Measurements from ENCODE around the gene EPAS1.

EPAS1 gene

GRCh38 chr2:46336283-46336959 is 39.2 kb downstream of the EPAS1 start:
- DNase-seq (ENCODE audit: extremely low read depth, low read depth) = no peak
- TF ChIP-seq, protein P1, sequence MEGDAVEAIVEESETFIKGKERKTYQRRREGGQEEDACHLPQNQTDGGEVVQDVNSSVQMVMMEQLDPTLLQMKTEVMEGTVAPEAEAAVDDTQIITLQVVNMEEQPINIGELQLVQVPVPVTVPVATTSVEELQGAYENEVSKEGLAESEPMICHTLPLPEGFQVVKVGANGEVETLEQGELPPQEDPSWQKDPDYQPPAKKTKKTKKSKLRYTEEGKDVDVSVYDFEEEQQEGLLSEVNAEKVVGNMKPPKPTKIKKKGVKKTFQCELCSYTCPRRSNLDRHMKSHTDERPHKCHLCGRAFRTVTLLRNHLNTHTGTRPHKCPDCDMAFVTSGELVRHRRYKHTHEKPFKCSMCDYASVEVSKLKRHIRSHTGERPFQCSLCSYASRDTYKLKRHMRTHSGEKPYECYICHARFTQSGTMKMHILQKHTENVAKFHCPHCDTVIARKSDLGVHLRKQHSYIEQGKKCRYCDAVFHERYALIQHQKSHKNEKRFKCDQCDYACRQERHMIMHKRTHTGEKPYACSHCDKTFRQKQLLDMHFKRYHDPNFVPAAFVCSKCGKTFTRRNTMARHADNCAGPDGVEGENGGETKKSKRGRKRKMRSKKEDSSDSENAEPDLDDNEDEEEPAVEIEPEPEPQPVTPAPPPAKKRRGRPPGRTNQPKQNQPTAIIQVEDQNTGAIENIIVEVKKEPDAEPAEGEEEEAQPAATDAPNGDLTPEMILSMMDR (IDR thresholded peaks at IDR 0.05; ENCODE audit: low read depth, low read length) = no peak

- TF ChIP-seq, protein P1 (IDR thresholded peaks at IDR 0.05; ENCODE audit: low read depth, low read length) = no peak
- DNase-seq (ENCODE audit: extremely low read depth, low read depth) = no peak
Observed at GRCh38 chr2:46337208-46337994, 40.2 kb downstream of the EPAS1 start.

- no peak for DNase-seq (ENCODE audit: extremely low read depth, low read depth)
- TF ChIP-seq, protein P1 (IDR thresholded peaks at IDR 0.05; ENCODE audit: low read depth, low read length) = no peak
Observed at GRCh38 chr2:46338674-46339073, 41.5 kb downstream of the EPAS1 start.

DNA sequence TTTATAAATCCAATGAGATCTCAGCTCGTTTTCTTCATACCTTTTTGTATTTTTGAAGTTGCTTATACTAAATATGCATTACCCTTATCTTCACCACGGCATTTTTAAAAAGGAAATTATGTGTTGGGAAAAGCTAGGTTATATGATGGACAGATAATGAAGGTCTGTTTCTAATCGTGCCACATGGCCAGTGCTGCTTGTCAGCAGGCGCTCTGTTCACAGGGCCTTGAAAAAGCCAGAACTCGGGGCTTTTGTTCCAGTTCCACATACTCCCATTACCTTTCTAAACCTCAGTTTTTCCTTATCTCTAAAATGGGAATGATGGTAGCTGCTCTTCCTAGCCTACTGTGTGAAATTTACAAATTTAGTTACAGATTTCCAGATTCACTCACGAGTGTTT is 42.0 kb downstream of the EPAS1 start:
- DNase-seq (ENCODE audit: extremely low read depth, low read depth) = no peak
- TF ChIP-seq, protein P1 (IDR thresholded peaks at IDR 0.05; ENCODE audit: low read depth, low read length) = no peak

DNA sequence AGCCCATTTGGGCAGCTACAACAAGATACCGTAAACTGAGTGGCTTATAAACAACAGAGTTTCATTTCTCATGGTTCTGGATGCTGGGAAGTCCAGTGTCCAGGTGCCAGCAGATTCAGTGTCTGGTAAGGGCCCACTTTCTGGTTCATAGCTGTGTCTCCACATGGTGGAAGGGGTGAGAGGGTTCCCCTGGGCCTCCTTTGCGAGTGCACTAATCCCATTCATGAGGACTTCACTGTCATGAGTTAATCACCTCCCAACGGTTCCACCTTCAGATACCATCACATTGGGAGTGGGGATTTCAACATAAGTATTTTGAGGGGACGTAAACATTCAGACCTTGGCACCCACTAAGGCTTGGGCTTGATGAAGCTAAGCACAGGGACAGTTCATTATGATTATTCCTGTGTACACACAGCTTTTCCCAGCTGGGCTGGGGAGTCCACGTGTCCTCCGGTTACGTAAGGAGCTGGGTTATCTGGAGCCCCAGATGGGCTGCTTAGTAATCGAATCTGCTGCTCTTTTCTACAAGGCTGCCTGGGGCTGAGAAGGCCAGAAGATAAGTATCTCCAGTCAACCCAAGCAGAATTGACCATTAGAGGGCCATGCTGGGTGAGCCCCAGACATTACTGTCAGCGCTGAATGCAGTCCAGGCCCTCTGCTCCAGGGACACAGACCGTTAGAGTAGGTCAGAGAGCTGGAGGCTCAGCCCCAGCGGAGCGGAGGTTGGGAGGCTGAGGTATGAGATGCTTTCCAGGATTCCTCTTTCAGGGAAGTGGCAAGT is 42.7 kb downstream of the EPAS1 start:
- no peak for DNase-seq (ENCODE audit: extremely low read depth, low read depth)
- TF ChIP-seq, protein P1 (IDR thresholded peaks at IDR 0.05; ENCODE audit: low read depth, low read length) = no peak

DNA sequence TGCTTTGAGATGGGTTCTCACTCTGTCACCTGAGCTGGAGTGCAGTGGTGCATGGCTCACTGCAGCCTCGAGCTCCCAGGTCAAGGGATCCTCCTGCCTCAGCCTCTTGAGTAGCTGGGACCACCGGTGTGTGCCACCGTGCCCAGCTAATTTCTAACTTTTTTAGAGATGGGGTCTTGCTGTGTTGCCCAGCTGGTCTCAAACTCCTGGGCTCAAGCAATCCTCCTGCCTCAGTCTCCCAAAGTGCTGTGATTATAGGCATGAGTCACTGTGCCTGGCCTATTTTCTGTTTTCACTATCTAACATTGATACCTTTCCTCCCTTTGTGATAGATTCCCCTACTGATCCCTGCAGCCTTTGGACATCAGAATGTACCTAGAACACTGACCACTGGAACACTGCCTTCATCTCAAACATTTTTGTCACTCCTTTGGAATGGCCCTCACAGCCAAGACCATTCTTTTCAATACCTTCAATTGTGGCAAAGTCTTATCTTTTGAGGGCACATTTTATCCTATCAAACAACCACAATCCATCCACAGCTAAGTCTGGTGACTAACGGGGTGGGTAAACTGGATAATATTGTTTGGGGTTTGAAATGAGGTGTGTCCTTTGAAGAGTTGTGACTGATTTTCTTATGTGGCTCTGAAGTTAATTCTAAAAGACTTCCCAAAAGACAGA is 43.7 kb downstream of the EPAS1 start:
- TF ChIP-seq, protein P1 (IDR thresholded peaks at IDR 0.05; ENCODE audit: low read depth, low read length) = no peak
- DNase-seq (ENCODE audit: extremely low read depth, low read depth) = no peak

Measured in AG09319 (cell line).